ENCODE results near the gene TUBE1. TPM values are rescaled to one million over a fixed set of nuclear protein-coding genes. Genes with fewer than 3 reads are reported as not detected.

Gene TUBE1
- total RNA-seq, 1 experiment from 2014 or later, result 11.6 TPM

GRCh38 chr6:112044856-112045255 is 42.4 kb downstream of the TUBE1 start:
- TF ChIP-seq CTCF (conservative IDR thresholded peaks at IDR 0.05), result no peak
- WGBS (ENCODE audit: extremely low coverage, insufficient read length, low lambda C conversion rate), result no CpG with 5 or more reads among the region's 3 CpGs
- no peak overlapping the region for H3K27ac Mint-ChIP-seq
- H2BK120ac ChIP-seq (ENCODE audit: low read depth, low read length, poor library complexity, severe bottlenecking), result no peak overlapping the region
- H2AFZ ChIP-seq (ENCODE audit: low read length), result no peak overlapping the region
- H3K27ac ChIP-seq (ENCODE audit: insufficient read length, low read depth, low read length), result no peak overlapping the region
- no peak overlapping the region for H2BK20ac ChIP-seq (ENCODE audit: low read depth, low read length, poor library complexity, severe bottlenecking)
- H2BK15ac ChIP-seq (ENCODE audit: low read depth, low read length), result no peak overlapping the region
- H3K4me1 Mint-ChIP-seq, result peaks cover 0 to 3% of the 10 kb centered on the region in 2 experiments; a peak in 2 of 4 replicates
- no peak overlapping the region for H3K18ac ChIP-seq (ENCODE audit: insufficient read length, low read depth, low read length)
- peaks cover 0 to 7% (median 0%) of the 10 kb centered on the region in 3 experiments; a peak in 2 of 7 replicates for H3K36me3 Mint-ChIP-seq (ENCODE audit: insufficient read depth in 1 of 3, low read depth in 3 of 3)
- H4K5ac ChIP-seq (ENCODE audit: insufficient read length, low read depth, low read length), result no peak overlapping the region
- H4K91ac ChIP-seq (ENCODE audit: insufficient read length, low read depth, low read length), result no peak overlapping the region
- no peak overlapping the region for H3T11ph ChIP-seq (ENCODE audit: low read length)
- H3K9ac ChIP-seq (ENCODE audit: extremely low read depth, insufficient read length, low read length), result no peak overlapping the region
- no peak overlapping the region for H2BK12ac ChIP-seq (ENCODE audit: insufficient read length, low read depth, low read length)
- H2AK5ac ChIP-seq (ENCODE audit: insufficient read length, low read length), result no peak overlapping the region
- no peaks in the 10 kb centered on the region for H3K23me2 ChIP-seq (ENCODE audit: insufficient read length, low read depth, low read length, poor library complexity, severe bottlenecking)
- H2BK5ac ChIP-seq (ENCODE audit: insufficient read length, low read length), result no peak overlapping the region
- H3K79me1 ChIP-seq (ENCODE audit: insufficient read depth, low read depth, low read length, poor library complexity, severe bottlenecking), result no peaks in the 10 kb centered on the region
- no peak for DNase-seq
- H3K4me3 Mint-ChIP-seq, result no peak overlapping the region
- no peaks in the 10 kb centered on the region; the same call in 1 of the 2 replicates for H3K27me3 Mint-ChIP-seq (ENCODE audit: low read depth)
- no peak overlapping the region for H3K4me2 ChIP-seq (ENCODE audit: insufficient read depth, insufficient read length, low read length)
- no peak overlapping the region for H3K4ac ChIP-seq (ENCODE audit: low read depth, low read length)
- no peaks in the 10 kb centered on the region for H3K27me3 ChIP-seq (ENCODE audit: insufficient read depth, low read length)
- H3K14ac ChIP-seq (ENCODE audit: insufficient read depth, low read length), result no peak overlapping the region
- no peak overlapping the region for H4K8ac ChIP-seq (replicated peaks; ENCODE audit: insufficient read length, low read depth, low read length)
- H3K23ac ChIP-seq (ENCODE audit: insufficient read length, low read depth, low read length), result no peak overlapping the region
- no peaks in the 10 kb centered on the region for H3K9me3 ChIP-seq (ENCODE audit: control insufficient read depth, low read depth, low read length)
- peaks cover 4 to 7% of the 10 kb centered on the region in 2 experiments; a peak in 3 of 5 replicates for H3K9me3 Mint-ChIP-seq
- H3K56ac ChIP-seq (ENCODE audit: insufficient read length, low read depth, low read length), result no peak overlapping the region
- H3K4me1 ChIP-seq (ENCODE audit: insufficient read depth, low read length), result peaks cover 4% of the 10 kb centered on the region; the same call in 1 of the 2 replicates
- H4K20me1 ChIP-seq (ENCODE audit: control insufficient read depth, insufficient read depth, insufficient read length), result no peaks in the 10 kb centered on the region
- no peaks in the 10 kb centered on the region for H3K79me2 ChIP-seq (ENCODE audit: insufficient read depth, low read length)

All from H9 (cell line).